Activated CD4-positive, CD25-positive, alpha-beta regulatory T cell (primary cell): Measurements from ENCODE around the gene XPOT.

ENCODE experiments used
- DNase-seq, 4 experiments: peaks; one replicate each; lab custom pipeline; 2025; lab: John Stamatoyannopoulos, UW

The XPOT gene

DNA sequence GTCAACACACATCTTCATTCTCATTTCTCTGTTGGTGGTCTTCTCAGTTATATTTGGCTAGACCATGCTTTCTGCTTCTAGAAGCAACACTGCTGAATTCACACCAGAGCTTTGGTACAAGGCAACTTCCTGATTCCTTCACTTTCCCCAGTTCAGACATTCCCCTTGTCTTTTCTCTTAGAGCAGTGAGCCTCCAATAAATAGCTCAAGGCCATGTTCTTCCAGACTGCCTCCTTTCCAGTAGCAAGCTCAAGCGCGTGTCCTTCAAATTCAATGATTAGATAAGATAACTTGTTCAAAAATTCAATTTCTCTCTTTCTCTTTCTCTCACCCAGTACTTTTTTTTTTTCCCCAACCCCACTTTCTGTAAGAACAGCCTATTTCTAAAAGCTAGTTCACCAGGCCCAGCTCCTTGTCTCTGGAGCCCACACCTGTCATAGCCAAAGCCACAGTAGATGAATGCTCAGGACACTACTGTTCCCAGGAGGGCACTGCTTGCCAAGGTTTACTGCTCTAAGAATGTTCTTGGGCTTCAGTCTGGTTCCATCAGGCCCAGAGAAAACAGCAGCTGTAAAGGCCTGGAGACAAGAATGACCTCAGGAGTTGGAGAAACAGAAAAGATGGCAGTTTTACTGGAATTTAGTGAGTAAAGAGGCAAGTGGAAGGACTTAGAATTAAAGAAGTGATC is 65.4 kb downstream of the XPOT start:
- no peak for DNase-seq

DNA sequence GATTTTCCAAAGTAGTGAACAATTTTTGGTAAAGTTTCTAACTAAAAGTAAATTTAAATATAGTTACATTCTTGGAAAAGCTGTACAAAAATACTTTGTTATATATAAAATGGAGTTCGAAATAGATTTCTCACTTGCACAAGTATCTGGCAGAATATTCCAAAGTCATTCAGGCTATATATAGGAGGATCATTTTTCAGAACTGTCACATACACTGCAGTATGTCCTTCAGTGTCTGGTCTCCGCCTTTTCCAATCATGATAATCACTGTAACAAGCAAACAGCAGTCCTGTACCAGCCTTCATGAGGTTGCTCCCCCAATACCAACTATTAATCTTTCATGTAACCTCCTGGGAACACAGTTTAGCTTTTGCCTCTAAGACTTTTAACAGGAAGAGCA is 66.3 kb downstream of the XPOT start:
- no peak for DNase-seq

- no peak for DNase-seq
Measured at GRCh38 chr12:64473176-64473575, 69.0 kb downstream of the XPOT start.

- no peak for DNase-seq
Measured at GRCh38 chr12:64475518-64475917, 71.3 kb downstream of the XPOT start.

DNA sequence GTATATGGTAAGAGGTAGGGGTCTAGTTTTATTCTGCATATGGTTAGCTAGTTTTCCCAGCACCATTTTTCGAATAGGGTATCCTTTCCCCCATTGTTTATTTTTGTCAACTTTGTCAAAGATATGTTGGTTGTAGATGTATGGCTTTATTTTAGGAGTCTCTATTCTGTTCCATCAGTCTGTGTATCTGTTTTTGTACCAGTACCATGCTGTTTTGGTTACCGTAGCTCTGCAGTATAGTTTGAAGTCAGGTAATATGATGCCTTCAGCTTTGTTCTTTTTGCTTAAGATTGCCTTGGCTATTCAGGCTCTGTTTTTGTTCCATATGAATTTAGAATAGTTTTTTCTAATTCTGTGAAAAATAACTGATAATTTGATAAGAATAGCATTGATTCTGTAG is 72.7 kb downstream of the XPOT start:
- no peak for DNase-seq

GRCh38 chr12:64478661-64479060 is 74.5 kb downstream of the XPOT start:
- no peak for DNase-seq

GRCh38 chr12:64480148-64480547 is 76.0 kb downstream of the XPOT start:
- no peak for DNase-seq

DNA sequence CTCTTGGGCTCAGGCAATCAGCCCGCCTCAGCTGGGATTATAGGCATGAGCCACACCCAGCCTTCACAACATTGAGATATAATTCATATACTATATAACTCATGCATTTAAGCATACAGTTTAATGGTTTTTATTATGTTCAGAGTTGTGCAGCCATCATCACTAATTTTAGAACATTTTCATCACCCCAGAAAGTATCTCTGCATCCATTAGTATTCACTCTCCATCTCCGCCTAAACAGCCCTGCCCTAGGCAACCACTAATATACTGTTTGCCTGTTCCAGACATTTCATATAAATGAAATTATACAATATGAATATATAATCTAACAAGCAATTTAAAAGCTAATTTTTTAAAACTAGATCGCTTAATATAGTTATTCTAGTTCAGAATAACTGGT is 82.5 kb downstream of the XPOT start:
- no peak for DNase-seq

DNA sequence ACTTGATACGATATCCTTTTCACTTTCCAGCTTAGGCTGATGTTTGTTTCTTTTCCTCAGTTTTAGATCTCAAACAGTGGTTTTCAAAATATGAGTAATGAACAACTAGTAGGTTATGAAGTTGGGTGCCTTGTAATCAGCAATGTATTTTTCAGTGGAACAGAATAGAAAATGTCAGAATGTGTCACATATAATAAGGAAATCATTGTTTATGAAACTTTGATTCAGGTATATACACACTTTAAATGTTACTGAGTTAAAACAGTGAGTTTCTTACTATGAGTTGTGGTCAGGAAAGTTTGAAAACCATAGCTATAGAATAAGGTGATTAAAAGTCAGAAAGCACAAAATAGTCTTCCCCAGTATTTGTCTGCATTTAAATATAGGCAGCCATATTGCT is 87.5 kb downstream of the XPOT start:
- no peak for DNase-seq

GRCh38 chr12:64493513-64493912 is 89.3 kb downstream of the XPOT start:
- no peak for DNase-seq

- no peak for DNase-seq
Measured at GRCh38 chr12:64494998-64495729, 91.0 kb downstream of the XPOT start.

GRCh38 chr12:64496839-64497400 is 92.7 kb downstream of the XPOT start:
- no peak for DNase-seq

DNA sequence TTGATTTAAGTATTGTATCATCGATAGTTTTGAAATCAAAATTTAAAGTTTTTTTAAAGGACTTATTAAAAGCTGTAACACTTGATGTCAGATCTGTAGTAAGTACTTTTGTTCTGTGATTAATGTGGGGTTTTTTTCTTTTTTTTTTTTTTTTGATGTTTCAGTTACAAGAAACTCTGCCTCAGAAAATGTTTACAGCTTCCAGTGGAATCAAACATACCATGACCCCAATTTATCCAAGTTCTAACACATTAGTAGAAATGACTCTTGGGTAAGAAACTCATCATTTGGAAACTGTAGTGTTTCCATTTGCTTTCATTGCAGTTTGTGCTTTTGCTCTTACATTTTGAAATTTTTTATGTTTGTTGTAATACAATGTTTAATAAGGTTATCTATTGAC is 93.3 kb downstream of the XPOT start:
- DNase-seq, result no peak

- DNase-seq, result no peak
Measured at GRCh38 chr12:64497903-64498302, 93.7 kb downstream of the XPOT start.

- DNase-seq, result no peak
Measured at GRCh38 chr12:64500394-64500793, 96.2 kb downstream of the XPOT start.
